ENCODE data around the gene NAV3.

GRCh38 chr12:77882709-77883108, 52.0 kb downstream of the NAV3 start:
- TF ChIP-seq CTCF (IDR thresholded peaks at IDR 0.05; ENCODE audit: low read depth, low read length) (no peak), EZH2phosphoT487 (IDR thresholded peaks at IDR 0.05; ENCODE audit: low read depth) (no peak)

Measured in OCI-LY3 (cell line).